Neural cell (in vitro differentiated cells): ENCODE measurements around the gene CDC45. TPM values are rescaled to one million over a fixed set of nuclear protein-coding genes. Genes with fewer than 3 reads are reported as not detected.

Experiments
- H2AFZ ChIP-seq: fragments of 200-600, 300-800 bp; sonication (generic), shearing (Covaris generic); 2 replicates; pipeline ENCODE4 v1.6.0; 2014; ENCODE audit warnings: low read depth, mild to moderate bottlenecking, antibody characterized with exemption, low read length, moderate library complexity
- H3F3A ChIP-seq: fragments of 200-600 bp; shearing (Covaris generic); 2 replicates; pipeline ENCODE4 v1.6.1; 2016; ENCODE audit warnings: mild to moderate bottlenecking, moderate library complexity, mixed read lengths, antibody characterized with exemption, low read length; ENCODE audit not compliant: insufficient read depth, poor library complexity, severe bottlenecking
- H3K27ac ChIP-seq: fragments of 200-600, 300-800 bp; sonication (generic), shearing (Covaris generic); 2 replicates; pipeline ENCODE4 v1.5.1; 2014; ENCODE audit warnings: mild to moderate bottlenecking, low read length, moderate library complexity
- H3K27me3 ChIP-seq: fragments of 300-800, 200-600 bp; sonication (generic), shearing (Covaris generic); 2 replicates; pipeline ENCODE4 v1.6.0; 2014; ENCODE audit warnings: mild to moderate bottlenecking, low read depth, low read length, moderate library complexity; ENCODE audit not compliant: insufficient read depth
- H3K36me3 ChIP-seq: fragments of 300-800, 200-600 bp; sonication (generic), shearing (Covaris generic); 2 replicates; pipeline ENCODE4 v1.5.1; 2014; ENCODE audit warnings: mild to moderate bottlenecking, antibody characterized with exemption, low read length, moderate library complexity; ENCODE audit not compliant: insufficient read depth
- H3K4me2 ChIP-seq: fragments of 300-800, 200-600 bp; sonication (generic), shearing (Covaris generic); 2 replicates; pipeline ENCODE4 v1.6.0; 2014; ENCODE audit warnings: mild to moderate bottlenecking, low read length
- H3K4me3 ChIP-seq: fragments of 300-800, 200-600 bp; sonication (generic), shearing (Covaris generic); 2 replicates; pipeline ENCODE4 v1.5.1; 2014; ENCODE audit warnings: mild to moderate bottlenecking, low read length, moderate library complexity
- H3K79me2 ChIP-seq: fragments of 200-600 bp; shearing (Covaris generic); replicated peaks from 2 replicates; pipeline ENCODE4 v1.6.0; 2014; ENCODE audit warnings: mild to moderate bottlenecking, low read length, moderate library complexity; ENCODE audit not compliant: insufficient read depth
- H3K9ac ChIP-seq: fragments of 300-800, 200-600 bp; sonication (generic), shearing (Covaris generic); 2 replicates; pipeline ENCODE4 v1.6.1; 2016; ENCODE audit warnings: mild to moderate bottlenecking, low read length, mixed read lengths
- H3K9me2 ChIP-seq: fragments of 200-600 bp; shearing (Covaris generic); 2 replicates; pipeline ENCODE4 v1.6.1; 2016; ENCODE audit warnings: mild to moderate bottlenecking, low read length, mixed read lengths; ENCODE audit not compliant: insufficient read depth
- H3K9me3 ChIP-seq: fragments of 200-600, 300-800 bp; sonication (generic), shearing (Covaris generic); 2 replicates; pipeline ENCODE4 v1.6.1; 2016; ENCODE audit warnings: mild to moderate bottlenecking, mixed run types, low read length, moderate library complexity, mixed read lengths
- H4K20me1 ChIP-seq: fragments of 200-600 bp; shearing (Covaris generic); 2 replicates; pipeline ENCODE4 v1.6.1; 2016; ENCODE audit warnings: mild to moderate bottlenecking, mixed run types; ENCODE audit not compliant: insufficient read depth
- EP300 ChIP-seq: fragments of 450-650 bp; conservative IDR thresholded peaks from 2 replicates; pipeline ENCODE4 v1.6.1; 2014; ENCODE audit warnings: antibody characterized with exemption, mild to moderate bottlenecking, moderate library complexity; ENCODE audit not compliant: poor library complexity, severe bottlenecking
- EZH2 ChIP-seq: fragments of 200-600, 300-800 bp; shearing (Covaris generic), sonication (generic); IDR thresholded peaks from 2 replicates; pipeline ENCODE4 v1.6.1; 2014; ENCODE audit warnings: antibody characterized with exemption, low read length, borderline replicate concordance, mild to moderate bottlenecking; ENCODE audit not compliant: insufficient read depth, poor library complexity, severe bottlenecking
- MXI1 ChIP-seq: fragments of 450-650 bp; conservative IDR thresholded peaks from 2 replicates; pipeline ENCODE4 v1.6.1; 2014; ENCODE audit warnings: antibody characterized with exemption, mild to moderate bottlenecking; ENCODE audit not compliant: poor library complexity, severe bottlenecking
- POLR2AphosphoS5 ChIP-seq: IDR thresholded peaks from 2 replicates; pipeline ENCODE4 v1.6.1; 2012
- RAD21 ChIP-seq: fragments of 450-650 bp; conservative IDR thresholded peaks from 2 replicates; pipeline ENCODE4 v1.6.1; 2014; ENCODE audit warnings: antibody characterized with exemption, mild to moderate bottlenecking, moderate library complexity
- SMC3 ChIP-seq: fragments of 450-650 bp; conservative IDR thresholded peaks from 2 replicates; pipeline ENCODE4 v1.6.1; 2014; ENCODE audit warnings: antibody characterized with exemption, mild to moderate bottlenecking, moderate library complexity; ENCODE audit not compliant: poor library complexity
- TAF1 ChIP-seq: IDR thresholded peaks from 2 replicates; pipeline ENCODE4 v1.6.1; 2012; ENCODE audit warnings: low read depth
- polyA plus RNA-seq: library from polyadenylated mRNA; depleted of rRNA; stranded (reverse); fragments of >200 nt; gene quantifications from 2 replicates; pipeline ENCODE4 v1.2.3, GENCODE V29; 2014
- TF ChIP-seq, protein P1 (sequence below): fragments of 450-650 bp; IDR thresholded peaks from 2 replicates; pipeline ENCODE4 v1.5.1; 2014; ENCODE audit warnings: antibody characterized with exemption, mild to moderate bottlenecking, moderate library complexity; ENCODE audit not compliant: poor library complexity, severe bottlenecking
- TF ChIP-seq, protein P2 (sequence below): IDR thresholded peaks from 2 replicates; pipeline ENCODE4 v1.6.1; 2012; ENCODE audit warnings: borderline replicate concordance

CDC45 gene
- polyA plus RNA-seq, 1 donor from 2014 or later, result 3.2 TPM

DNA sequence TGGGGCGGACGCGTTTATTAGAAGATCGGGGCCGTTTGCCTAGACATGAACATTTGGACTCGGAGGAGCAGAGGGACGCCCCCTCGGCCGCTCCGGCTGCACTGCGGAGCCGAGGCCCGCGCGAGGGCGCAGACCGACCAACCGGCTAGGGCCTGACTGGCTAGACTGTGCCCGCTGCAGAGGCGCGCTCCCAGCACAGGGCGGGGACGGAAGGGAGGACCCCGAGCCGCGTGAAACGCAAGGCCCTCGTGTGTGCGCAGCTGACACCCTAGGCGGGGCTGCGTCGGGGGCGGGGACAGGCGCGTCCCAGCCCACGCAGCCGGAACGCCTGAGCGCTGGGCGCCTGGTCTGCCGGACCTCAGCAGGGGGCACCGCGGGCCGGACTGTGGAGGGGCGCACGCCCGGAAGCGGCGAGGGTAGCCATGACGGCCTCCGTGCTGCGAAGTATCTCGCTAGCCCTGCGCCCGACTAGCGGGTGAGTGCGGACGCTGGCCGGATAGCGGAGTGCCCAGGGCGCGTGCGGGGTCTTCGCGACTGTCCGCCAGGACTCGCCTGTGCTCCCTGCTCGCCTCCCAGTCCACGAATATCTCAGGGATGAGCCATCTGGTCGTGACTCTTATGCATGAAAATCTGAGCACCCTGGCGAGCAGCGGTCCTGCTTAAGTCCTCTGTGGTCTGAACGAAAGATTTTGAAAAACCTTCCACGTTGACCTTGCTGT, 47.4 kb upstream of the CDC45 start, which contains the start of gene MRPL40:
TSS of gene MRPL40 (plus strand) at position 413 of the 719 bp plus-strand sequence. CDS start at position 423, 10 bp downstream.
- TF ChIP-seq EP300, result no peak
- peak; percentile 85 for TF ChIP-seq MXI1
- no peak for TF ChIP-seq EZH2
- TF ChIP-seq, protein P1, sequence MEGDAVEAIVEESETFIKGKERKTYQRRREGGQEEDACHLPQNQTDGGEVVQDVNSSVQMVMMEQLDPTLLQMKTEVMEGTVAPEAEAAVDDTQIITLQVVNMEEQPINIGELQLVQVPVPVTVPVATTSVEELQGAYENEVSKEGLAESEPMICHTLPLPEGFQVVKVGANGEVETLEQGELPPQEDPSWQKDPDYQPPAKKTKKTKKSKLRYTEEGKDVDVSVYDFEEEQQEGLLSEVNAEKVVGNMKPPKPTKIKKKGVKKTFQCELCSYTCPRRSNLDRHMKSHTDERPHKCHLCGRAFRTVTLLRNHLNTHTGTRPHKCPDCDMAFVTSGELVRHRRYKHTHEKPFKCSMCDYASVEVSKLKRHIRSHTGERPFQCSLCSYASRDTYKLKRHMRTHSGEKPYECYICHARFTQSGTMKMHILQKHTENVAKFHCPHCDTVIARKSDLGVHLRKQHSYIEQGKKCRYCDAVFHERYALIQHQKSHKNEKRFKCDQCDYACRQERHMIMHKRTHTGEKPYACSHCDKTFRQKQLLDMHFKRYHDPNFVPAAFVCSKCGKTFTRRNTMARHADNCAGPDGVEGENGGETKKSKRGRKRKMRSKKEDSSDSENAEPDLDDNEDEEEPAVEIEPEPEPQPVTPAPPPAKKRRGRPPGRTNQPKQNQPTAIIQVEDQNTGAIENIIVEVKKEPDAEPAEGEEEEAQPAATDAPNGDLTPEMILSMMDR, result no peak
- TF ChIP-seq SMC3, result peak; percentile 24
- TF ChIP-seq, protein P2, sequence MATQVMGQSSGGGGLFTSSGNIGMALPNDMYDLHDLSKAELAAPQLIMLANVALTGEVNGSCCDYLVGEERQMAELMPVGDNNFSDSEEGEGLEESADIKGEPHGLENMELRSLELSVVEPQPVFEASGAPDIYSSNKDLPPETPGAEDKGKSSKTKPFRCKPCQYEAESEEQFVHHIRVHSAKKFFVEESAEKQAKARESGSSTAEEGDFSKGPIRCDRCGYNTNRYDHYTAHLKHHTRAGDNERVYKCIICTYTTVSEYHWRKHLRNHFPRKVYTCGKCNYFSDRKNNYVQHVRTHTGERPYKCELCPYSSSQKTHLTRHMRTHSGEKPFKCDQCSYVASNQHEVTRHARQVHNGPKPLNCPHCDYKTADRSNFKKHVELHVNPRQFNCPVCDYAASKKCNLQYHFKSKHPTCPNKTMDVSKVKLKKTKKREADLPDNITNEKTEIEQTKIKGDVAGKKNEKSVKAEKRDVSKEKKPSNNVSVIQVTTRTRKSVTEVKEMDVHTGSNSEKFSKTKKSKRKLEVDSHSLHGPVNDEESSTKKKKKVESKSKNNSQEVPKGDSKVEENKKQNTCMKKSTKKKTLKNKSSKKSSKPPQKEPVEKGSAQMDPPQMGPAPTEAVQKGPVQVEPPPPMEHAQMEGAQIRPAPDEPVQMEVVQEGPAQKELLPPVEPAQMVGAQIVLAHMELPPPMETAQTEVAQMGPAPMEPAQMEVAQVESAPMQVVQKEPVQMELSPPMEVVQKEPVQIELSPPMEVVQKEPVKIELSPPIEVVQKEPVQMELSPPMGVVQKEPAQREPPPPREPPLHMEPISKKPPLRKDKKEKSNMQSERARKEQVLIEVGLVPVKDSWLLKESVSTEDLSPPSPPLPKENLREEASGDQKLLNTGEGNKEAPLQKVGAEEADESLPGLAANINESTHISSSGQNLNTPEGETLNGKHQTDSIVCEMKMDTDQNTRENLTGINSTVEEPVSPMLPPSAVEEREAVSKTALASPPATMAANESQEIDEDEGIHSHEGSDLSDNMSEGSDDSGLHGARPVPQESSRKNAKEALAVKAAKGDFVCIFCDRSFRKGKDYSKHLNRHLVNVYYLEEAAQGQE, result peak; percentile 54
- no peak for TF ChIP-seq RAD21
- TF ChIP-seq TAF1, result peak; percentile 69
- TF ChIP-seq POLR2AphosphoS5, result peak; percentile 85
- Histone ChIP-seq H3F3A (no peaks in the 10 kb centered on the region), H3K79me2 (peaks cover 40% of the 10 kb centered on the region), H3K9me2 (no peaks in the 10 kb centered on the region), H3K27me3 (no peaks in the 10 kb centered on the region), H3K36me3 (peaks cover 9% of the 10 kb centered on the region), H3K9me3 (no peaks in the 10 kb centered on the region), H3K4me2 (peak within 1 kb of the TSS; percentile 76), H4K20me1 (peaks cover 5% of the 10 kb centered on the region), H3K27ac (peak within 1 kb of the TSS; percentile 92), H3K4me3 (peak within 1 kb of the TSS; percentile 98), H3K9ac (peak within 1 kb of the TSS; percentile 93), H2AFZ (peak within 1 kb of the TSS; percentile 60)

DNA sequence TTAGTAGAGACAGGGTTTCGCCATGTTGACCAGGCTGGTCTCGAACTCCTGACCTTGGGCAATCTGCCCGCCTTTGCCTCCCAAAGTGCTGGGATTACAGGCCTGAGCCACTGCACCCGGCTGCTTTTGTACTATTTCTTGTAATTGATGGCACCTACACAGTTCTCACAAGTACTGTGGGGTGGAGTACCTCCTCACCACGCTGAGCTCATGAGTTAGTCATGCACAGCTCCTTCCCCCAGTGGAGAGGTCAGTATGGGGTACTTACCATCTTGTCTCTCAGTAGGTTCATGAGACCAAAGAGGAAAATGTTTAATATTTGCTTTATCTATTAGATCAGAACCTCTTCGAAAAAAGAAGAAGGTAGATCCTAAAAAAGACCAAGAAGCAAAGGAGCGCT, 45.3 kb upstream of the CDC45 start:
- no peak overlapping the region for H2AFZ ChIP-seq
- TF ChIP-seq, protein P1, result no peak
- TF ChIP-seq POLR2AphosphoS5, result no peak
- TF ChIP-seq SMC3, result no peak
- no peak for TF ChIP-seq MXI1
- TF ChIP-seq EP300, result no peak
- TF ChIP-seq, protein P2, result no peak
- no peak for TF ChIP-seq RAD21
- no peak for TF ChIP-seq EZH2
- TF ChIP-seq TAF1, result no peak
- no peaks in the 10 kb centered on the region for H3K9me2 ChIP-seq
- H3K9ac ChIP-seq, result no peak overlapping the region
- H3F3A ChIP-seq, result no peaks in the 10 kb centered on the region
- H4K20me1 ChIP-seq, result peaks cover 5% of the 10 kb centered on the region
- peaks cover 9% of the 10 kb centered on the region for H3K36me3 ChIP-seq
- H3K4me2 ChIP-seq, result no peak overlapping the region
- H3K79me2 ChIP-seq, result peaks cover 19% of the 10 kb centered on the region
- H3K4me3 ChIP-seq, result no peak overlapping the region
- H3K27me3 ChIP-seq, result no peaks in the 10 kb centered on the region
- H3K9me3 ChIP-seq, result no peaks in the 10 kb centered on the region
- no peak overlapping the region for H3K27ac ChIP-seq
